ENCODE results near the gene SLC30A3.
"Not testable (repeated sequence)": the region's sequence is repeated elsewhere in the genome, so short reads cannot be mapped to it uniquely, and the experiment has no call there.

Gene SLC30A3

DNA sequence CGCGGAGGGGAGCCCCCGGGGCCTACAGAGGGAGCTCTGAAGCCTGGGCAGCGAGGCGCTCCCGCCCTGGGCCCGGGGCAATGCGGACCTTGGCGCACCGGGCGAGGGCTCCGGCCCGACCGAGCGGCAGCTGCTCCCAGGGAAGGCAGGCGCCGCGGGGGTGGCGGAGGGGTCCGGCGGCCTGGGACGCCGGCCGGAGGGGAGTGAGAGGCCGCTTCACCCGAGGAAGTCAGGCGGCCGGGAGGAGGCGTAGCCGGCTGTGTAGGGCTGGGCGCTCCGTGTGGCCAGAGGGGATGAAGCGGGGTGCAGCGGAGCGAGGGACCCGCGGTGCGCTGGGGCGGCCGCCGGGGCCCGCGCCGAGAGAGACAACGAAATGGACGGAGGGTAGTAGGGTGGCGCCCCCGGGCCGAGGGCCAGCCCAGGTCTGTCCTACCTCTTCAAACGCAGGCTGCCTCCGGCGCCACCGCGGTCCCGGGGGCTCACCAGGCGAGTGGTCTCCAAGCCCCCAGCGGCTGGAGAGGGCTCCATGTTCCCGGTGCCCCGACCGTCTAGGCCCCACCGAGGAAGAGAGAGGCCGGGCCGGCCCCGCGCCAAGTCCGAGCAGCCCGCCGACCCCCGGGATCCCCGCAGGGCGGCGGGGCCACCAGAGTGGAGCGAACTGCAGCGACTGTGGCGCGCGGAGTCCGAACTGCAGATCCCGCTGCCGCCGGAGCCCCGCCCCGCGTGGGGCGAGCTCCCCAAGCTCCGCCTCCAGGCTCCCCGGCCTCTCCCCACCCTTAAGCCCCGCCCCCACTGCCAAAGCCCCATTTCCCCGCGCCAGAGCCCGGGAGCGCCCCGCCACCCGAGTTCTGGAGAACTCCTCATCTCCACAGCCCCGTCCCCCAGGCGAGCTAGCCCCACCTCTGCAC is at the start of gene SLC30A3:
Gene SLC30A3 (minus strand): TSS at position 669 of the 908 bp plus-strand sequence. CDS start 141 bp downstream, at position 528.
- TF ChIP-seq JUND (IDR thresholded peaks at IDR 0.05; ENCODE audit: low read depth): no peak
- in situ Hi-C loops (cut with HindIII; ENCODE audit: low pct_unique_long_range_greater_than_20kb, low sequenced_read_pairs): no loop called here
- peak; percentile 57 to 94 for DNase-seq (ENCODE audit: low read depth in 1 of 2, low spot score in 1 of 2)

- no peak for DNase-seq (ENCODE audit: low read depth in 1 of 2, low spot score in 1 of 2)
- in situ Hi-C loops (cut with HindIII; ENCODE audit: low pct_unique_long_range_greater_than_20kb, low sequenced_read_pairs): no loop called here
- no peak for TF ChIP-seq JUND (IDR thresholded peaks at IDR 0.05; ENCODE audit: low read depth)
These were observed 49.3 kb upstream of the SLC30A3 start for GRCh38 chr2:27312152-27312551.

DNA sequence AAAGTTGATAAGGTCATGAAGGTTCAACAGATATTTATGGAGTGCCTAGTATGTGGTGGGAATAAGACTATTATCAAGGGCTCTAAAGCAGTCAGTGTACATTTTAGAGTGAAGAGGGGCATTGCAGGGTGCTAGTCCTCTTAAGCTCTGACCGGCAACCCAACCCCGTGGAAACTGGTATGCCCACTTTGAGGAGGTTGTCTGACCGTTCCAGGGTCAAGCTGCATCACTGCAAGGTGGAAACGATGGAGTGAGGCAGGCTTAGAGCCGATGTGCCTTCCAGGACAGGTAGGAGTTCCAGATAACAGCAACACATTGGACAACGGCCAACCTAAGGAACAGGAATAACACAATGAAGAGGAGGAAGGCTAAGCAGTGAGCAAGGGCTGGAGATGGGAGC is 46.8 kb upstream of the SLC30A3 start:
- in situ Hi-C loops (cut with HindIII; ENCODE audit: low pct_unique_long_range_greater_than_20kb, low sequenced_read_pairs): no loop called here
- no peak for DNase-seq (ENCODE audit: low read depth in 1 of 2, low spot score in 1 of 2)
- TF ChIP-seq JUND (IDR thresholded peaks at IDR 0.05; ENCODE audit: low read depth): no peak

DNA sequence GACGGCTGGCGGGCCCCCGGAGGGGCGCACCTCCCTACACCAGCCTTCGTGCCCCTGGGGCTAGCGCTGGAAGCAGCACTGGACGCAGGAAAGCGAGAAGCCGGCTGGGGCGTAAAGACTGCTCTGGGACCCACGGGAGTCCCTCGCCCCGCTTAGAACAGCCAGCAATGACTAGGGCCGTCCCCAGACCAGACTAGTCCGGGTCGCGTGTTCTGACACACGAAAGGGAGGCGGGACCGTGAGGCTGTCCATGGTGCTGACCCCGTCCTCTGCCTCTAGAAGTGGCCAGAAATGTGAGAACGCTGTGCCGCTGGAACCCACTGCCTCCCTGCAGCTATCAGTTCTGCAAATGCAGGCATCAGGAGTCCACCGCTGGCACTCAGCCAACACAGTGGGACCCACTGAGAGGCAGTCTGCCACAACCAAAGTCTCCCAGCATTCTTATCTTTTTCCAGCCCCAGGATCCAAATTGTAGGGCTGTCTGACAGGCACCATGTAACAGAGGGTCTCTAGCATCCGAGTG is 45.6 kb upstream of the SLC30A3 start, which contains the start of gene UCN:
Gene UCN (minus strand): TSS at position 87 of the 523 bp plus-strand sequence. CDS start 550 bp downstream, outside the sequence.
- in situ Hi-C loops (cut with HindIII; ENCODE audit: low pct_unique_long_range_greater_than_20kb, low sequenced_read_pairs): no loop called here
- no peak for TF ChIP-seq JUND (IDR thresholded peaks at IDR 0.05; ENCODE audit: low read depth)
- DNase-seq (ENCODE audit: low read depth in 1 of 2, low spot score in 1 of 2): no peak

DNA sequence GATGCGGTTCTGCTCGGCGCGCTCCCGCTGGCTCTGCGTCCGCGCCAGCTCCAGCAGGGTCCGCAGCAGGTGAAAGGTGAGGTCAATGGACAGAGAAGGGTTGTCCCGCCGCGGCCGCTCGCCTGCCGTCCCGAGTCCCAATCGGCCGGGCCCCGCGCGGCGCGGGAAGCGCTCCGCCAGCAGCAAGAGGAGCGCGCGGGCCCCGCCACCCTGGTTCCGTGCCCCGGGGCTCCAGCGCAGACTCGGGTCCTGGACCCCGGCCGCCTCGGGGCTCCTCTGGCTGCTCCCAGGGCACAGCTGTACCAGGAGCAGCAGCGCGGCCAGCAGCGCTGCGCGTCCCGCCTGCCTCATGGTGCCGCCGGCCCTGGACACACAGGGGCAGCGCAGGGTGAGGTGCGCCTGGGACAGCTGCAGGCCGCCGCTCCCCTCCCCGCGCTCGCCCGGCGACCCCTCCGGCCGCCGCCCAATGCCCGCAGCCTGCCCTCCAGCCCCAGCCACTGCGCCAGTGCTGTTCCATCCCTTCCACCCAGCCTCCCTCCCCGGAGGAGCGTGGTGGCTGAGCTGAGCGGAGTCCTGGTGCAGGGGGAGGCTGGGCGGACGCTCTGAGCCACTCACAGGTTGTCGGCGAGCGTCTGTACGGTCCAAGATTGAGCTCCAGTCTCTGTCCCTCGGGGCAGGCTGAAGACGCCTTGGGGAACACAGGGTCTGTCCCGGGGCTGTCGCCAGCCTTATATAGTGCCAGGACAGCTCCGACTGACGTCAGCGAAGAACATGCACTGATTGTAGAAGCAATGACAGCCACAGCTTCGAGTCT is 44.9 kb upstream of the SLC30A3 start:
- DNase-seq (ENCODE audit: low read depth in 1 of 2, low spot score in 1 of 2): no peak
- in situ Hi-C loops (cut with HindIII; ENCODE audit: low pct_unique_long_range_greater_than_20kb, low sequenced_read_pairs): no loop called here
- TF ChIP-seq JUND (IDR thresholded peaks at IDR 0.05; ENCODE audit: low read depth): no peak

- no peak for TF ChIP-seq JUND (IDR thresholded peaks at IDR 0.05; ENCODE audit: low read depth)
- in situ Hi-C loops (cut with HindIII; ENCODE audit: low pct_unique_long_range_greater_than_20kb, low sequenced_read_pairs): no loop called here
- DNase-seq (ENCODE audit: low read depth in 1 of 2, low spot score in 1 of 2): no peak
These were observed 44.4 kb upstream of the SLC30A3 start for GRCh38 chr2:27307287-27307544.

GRCh38 chr2:27306573-27307286 is 43.9 kb upstream of the SLC30A3 start:
- no peak for TF ChIP-seq JUND (IDR thresholded peaks at IDR 0.05; ENCODE audit: low read depth)
- in situ Hi-C loops (cut with HindIII; ENCODE audit: low pct_unique_long_range_greater_than_20kb, low sequenced_read_pairs): no loop called here
- no peak for DNase-seq (ENCODE audit: low read depth in 1 of 2, low spot score in 1 of 2)

GRCh38 chr2:27306136-27306535 is 43.3 kb upstream of the SLC30A3 start:
- no peak for TF ChIP-seq JUND (IDR thresholded peaks at IDR 0.05; ENCODE audit: low read depth)
- in situ Hi-C loops (cut with HindIII; ENCODE audit: low pct_unique_long_range_greater_than_20kb, low sequenced_read_pairs): no loop called here
- no peak for DNase-seq (ENCODE audit: low read depth in 1 of 2, low spot score in 1 of 2)

GRCh38 chr2:27305516-27305915 is 42.7 kb upstream of the SLC30A3 start:
- in situ Hi-C loops (cut with HindIII; ENCODE audit: low pct_unique_long_range_greater_than_20kb, low sequenced_read_pairs): no loop called here
- no peak for TF ChIP-seq JUND (IDR thresholded peaks at IDR 0.05; ENCODE audit: low read depth)
- no peak for DNase-seq (ENCODE audit: low read depth in 1 of 2, low spot score in 1 of 2)

DNA sequence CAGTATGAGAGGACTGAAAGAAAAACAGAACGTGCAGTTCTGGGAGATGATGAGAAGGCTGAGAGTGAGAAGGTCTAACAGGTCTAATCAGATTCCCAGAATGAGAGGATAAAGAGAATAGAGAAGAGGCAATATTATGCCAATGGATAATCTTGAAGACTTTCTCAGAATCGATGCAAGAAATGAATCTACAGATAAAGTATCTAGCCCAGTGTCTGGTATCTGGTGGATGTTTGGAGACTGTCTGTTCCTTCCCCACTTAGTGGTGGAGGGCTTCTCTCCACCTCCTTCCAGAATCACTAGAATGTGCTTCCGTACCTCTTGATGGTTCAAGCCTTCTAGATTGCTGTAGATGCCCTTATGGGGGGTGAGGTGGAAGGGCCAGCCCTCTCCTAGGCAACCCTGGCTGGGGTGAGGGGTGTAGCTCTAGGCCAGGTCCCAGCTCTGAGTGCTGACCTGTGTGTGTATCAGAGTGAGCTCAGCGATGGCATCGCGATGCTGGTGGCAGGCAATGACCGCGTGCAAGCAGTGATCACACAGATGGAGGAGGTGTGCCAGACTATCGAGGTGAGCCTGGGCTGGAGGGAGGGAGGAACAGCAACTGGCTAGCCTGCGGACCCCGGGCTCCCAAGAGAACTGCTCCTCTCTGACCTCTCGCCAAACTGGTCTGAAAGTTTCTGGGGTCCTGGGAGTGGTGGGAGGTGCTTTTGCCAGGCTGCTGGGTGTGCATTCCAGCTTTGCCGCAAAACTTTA is 41.8 kb upstream of the SLC30A3 start:
- TF ChIP-seq JUND (IDR thresholded peaks at IDR 0.05; ENCODE audit: low read depth): no peak
- in situ Hi-C loops (cut with HindIII; ENCODE audit: low pct_unique_long_range_greater_than_20kb, low sequenced_read_pairs): no loop called here
- no peak for DNase-seq (ENCODE audit: low read depth in 1 of 2, low spot score in 1 of 2)

DNA sequence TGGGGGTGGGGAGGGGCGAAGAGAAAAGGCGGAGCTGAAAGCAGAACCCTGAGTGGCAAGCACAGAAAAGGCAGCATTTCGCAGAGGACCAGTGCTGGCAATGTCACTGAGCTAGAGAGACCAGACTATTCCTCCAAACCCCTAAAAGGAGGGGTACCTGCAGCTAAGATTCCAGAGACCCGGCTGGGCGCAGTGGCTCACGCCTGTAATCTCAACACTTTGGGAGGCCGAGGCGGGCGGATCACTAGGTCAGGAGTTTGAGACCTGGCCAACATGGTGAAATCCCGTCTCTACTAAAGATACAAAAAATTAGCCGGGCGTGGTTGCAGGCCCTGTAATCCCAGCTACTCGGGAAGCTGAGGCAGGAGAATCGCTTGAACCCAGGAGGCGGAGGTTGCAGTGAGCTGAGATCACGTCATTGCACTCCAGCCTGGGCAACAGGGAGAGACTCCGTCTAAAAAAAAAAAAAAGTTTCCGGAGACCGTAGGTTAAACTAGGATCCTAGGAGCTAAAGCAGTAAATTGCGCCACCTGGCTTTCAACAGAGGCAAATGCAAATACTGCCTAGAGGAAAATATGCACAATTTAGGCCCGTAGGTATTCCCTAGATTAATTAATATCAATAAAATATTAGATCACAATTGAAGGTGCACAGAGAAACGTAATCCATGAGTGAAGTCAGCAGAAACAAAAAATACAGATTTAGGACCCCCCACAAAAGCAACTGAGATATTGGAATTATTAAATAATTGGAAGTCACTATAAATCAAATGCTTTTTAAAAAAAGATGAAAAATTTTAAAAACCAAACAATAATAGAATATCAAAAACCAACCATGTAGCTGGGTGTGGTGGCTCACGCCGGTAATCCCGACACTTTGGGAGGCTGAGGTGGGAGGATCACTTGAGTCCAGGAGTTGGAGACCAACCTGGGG is 40.5 kb upstream of the SLC30A3 start:
- in situ Hi-C loops (cut with HindIII; ENCODE audit: low pct_unique_long_range_greater_than_20kb, low sequenced_read_pairs): no loop called here
- DNase-seq (ENCODE audit: low read depth in 1 of 2, low spot score in 1 of 2): peak; percentile 70 to 73
- no peak for TF ChIP-seq JUND (IDR thresholded peaks at IDR 0.05; ENCODE audit: low read depth)

GRCh38 chr2:27300606-27301005 is 37.8 kb upstream of the SLC30A3 start:
- DNase-seq (ENCODE audit: low read depth in 1 of 2, low spot score in 1 of 2); in situ Hi-C loops (cut with HindIII; ENCODE audit: low pct_unique_long_range_greater_than_20kb, low sequenced_read_pairs): not testable (repeated sequence)
